ENCODE data around the gene TRIO.

- TF ChIP-seq CTCF (conservative IDR thresholded peaks at IDR 0.05 in 1 of 2, IDR thresholded peaks at IDR 0.05 in 1 of 2; ENCODE audit: low read depth in 1 of 2, low read length in 2 of 2) = no peak
- no peak for TF ChIP-seq EZH2 (IDR thresholded peaks at IDR 0.05; ENCODE audit: low read length, missing control alignments)
Measured at GRCh38 chr5:14246350-14247053, 103.4 kb downstream of the TRIO start.
